Epithelial cell of umbilical artery (primary cell): ENCODE results near the gene NLRX1. TPM values are rescaled to one million over a fixed set of nuclear protein-coding genes. Genes with fewer than 3 reads are reported as not detected.

Experiments used
- total RNA-seq: library from RNA; depleted of rRNA; stranded (reverse); fragments of >200 nt; gene quantifications from 2 replicates; pipeline ENCODE4 v1.2.3, GENCODE V29; 2014

Gene NLRX1, protein sequence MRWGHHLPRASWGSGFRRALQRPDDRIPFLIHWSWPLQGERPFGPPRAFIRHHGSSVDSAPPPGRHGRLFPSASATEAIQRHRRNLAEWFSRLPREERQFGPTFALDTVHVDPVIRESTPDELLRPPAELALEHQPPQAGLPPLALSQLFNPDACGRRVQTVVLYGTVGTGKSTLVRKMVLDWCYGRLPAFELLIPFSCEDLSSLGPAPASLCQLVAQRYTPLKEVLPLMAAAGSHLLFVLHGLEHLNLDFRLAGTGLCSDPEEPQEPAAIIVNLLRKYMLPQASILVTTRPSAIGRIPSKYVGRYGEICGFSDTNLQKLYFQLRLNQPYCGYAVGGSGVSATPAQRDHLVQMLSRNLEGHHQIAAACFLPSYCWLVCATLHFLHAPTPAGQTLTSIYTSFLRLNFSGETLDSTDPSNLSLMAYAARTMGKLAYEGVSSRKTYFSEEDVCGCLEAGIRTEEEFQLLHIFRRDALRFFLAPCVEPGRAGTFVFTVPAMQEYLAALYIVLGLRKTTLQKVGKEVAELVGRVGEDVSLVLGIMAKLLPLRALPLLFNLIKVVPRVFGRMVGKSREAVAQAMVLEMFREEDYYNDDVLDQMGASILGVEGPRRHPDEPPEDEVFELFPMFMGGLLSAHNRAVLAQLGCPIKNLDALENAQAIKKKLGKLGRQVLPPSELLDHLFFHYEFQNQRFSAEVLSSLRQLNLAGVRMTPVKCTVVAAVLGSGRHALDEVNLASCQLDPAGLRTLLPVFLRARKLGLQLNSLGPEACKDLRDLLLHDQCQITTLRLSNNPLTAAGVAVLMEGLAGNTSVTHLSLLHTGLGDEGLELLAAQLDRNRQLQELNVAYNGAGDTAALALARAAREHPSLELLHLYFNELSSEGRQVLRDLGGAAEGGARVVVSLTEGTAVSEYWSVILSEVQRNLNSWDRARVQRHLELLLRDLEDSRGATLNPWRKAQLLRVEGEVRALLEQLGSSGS
- total RNA-seq: 10.5 and 14.6 TPM in 2 replicates

DNA sequence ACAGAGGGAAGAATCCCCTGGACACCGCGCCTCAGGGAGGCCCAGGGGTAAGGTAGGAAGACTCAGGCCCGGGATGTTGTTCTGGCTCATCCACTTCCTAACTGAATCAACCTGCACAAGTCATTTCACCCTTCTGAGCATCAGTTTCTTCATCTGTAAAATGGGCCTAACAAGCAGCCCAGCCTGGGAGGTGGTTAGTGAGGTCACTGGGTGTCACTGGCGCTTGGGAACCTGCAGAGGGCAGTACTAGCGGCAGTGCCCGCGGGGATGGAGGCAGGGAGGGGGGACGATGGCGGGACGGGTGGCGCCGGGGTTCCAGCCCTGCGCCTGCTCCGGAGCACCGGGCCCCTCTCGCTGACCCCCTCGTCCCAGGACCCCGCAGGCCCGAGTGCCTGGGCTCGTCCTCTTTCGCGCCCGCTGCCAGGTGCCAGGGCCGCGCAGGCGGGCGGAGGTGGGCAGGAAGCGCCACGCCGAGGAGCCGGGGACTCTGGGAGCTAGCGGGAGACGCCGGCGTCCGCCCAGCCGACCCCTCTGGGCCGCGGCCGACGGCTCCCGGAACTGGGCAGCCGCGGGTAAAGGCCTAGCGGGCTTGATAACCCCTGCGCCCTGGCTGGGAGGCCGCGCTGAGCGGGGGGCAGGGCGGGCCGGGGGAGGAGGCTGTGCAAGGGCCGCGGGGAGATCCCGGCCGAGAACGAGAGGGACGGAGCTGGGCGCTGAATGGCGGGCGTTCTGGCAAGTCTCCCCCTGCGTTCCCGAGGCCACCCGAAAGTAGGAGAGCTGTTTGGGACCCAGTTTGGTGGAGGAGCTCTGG lies at the start of gene NLRX1:
TSS of gene NLRX1 (plus strand) at position 255 of the 811 bp plus-strand sequence. CDS start 2,679 bp downstream, outside the sequence.

DNA sequence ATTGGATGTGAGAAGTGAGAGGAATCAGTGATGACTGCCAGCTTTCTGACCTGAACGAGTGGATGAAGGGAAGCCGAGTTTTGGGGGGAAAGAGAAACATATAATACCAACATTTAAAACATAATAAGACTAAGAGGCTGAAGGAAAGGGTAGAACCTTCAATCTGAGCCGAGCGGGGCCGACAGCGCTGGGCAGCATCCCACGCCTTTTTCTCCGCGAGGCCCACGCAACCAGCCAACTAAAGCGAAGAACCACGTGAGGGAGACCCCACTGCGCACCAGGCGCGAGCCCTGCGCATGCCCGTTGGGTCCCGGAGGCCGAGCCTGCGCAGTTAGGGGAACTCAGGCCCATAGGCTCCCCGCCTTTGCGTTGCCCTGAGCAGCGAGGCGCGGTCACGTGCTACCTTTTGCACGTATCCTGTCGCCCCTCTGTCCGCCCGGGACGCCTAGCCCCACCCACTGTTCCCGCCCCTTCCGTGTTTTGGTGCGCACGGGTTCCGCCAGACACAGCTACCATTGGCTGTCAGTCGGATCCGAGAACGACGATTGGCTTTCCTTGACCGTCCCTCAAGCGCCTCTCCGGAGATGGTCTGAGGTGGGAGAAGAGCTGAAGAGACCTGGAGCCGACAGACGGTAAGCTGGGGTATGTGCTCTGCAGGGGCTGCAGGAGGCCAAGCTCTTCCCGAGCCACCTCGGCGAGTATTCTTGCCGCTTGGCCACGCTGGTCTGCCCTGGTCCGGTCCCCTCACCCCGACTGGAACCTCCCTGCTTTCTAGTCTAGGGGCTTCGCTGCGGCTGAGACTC lies 47.3 kb upstream of the NLRX1 start, which contains the start of gene HINFP:
TSS of gene HINFP (plus strand) at position 573 of the 803 bp plus-strand sequence. CDS start 5,365 bp downstream, outside the sequence.

DNA sequence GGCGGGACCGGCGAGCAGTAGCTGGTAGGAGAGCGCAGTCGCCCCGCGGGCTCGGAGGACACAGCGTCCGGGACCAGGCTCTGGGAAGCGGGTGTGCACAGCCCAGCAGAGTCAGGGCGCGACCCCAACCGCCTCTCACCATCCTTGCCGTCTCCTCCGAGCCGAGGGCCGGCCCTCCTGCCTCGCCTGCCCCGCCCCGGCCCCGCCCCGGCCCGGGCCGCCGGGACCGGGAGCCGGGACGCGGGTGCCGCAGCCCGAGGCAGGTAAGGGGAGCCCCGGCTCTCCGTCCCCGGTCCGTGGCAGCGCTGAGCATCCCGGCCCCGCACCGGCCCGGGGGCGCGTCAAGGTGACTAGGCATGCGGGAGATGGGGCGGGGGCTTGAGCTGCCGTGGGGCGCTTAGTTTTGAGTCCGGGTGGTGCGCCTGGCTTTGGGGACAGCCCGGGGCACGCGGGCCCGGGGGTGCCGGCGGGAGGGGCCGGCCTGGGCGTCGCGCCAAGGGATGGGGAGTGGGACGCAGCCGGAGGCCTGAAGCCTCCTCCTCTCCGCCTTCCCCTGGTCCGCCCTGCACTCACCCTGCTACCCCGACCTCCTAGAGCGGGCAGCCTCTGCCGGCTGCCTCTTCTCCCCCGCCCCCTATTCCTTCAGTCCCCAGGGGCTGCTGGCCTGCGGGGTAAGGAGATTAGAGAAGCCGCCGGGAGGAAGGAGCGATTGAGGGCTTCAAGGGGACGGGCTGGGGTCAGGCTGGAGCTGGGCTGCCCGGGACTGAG lies 19.3 kb upstream of the NLRX1 start, which contains the start of gene ABCG4:
TSS of gene ABCG4 (plus strand) at position 35 of the 768 bp plus-strand sequence. CDS start 914 bp downstream, outside the sequence.

DNA sequence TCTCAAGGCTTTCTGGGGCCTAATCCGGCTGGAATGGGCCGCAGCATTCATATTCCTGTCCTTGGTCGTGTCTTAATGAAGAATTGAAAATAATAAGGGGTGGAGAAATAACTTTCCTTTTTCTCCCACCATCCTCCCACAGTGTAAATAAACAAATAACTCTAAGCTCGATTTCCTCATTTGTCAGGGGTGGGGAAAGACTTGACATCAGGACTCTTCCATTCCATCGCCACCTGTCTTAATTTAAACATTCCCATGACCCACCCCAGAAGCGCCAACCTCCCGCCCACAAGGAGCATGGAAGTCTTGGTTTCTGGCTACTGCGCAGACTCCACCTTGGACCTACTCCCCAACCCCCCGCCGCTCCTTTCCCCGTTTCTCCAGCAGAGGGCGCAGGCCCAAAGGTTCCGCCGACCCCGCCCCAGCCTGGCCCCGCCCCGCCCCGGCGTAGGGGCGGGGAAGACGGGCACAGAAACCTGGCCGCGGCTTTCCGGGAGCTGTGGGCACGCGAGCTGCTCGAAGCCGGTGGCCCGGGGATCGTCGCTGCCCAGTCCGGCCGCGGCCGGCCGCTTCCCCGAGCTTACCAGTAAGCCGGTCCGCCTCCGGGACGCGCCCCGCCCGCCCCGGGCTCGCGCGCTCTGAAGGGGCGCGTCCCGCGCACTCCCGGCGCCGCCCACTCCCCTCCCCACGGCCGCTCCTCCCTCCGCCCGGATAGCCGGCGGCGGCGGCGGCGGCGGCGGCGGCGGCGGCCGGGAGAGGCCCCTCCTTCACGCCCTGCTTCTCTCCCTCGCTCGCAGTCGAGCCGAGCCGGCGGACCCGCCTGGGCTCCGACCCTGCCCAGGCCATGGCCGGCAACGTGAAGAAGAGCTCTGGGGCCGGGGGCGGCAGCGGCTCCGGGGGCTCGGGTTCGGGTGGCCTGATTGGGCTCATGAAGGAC lies 37.3 kb downstream of the NLRX1 start, which contains the start of gene CBL:
TSS of gene CBL (plus strand) at position 766 of the 937 bp plus-strand sequence. CDS start at position 845, 79 bp downstream.

Other genes with a start within 250 kb of the NLRX1 start
- 5.0 and 10.7 TPM in 2 replicates for gene BCL9L, start 242.8 kb upstream of the NLRX1 start, total RNA-seq
- gene UPK2, start 212.4 kb upstream of the NLRX1 start, total RNA-seq: not detected in 2 replicates
- gene FOXR1, start 197.0 kb upstream of the NLRX1 start, total RNA-seq: not detected in 2 replicates
- 8.8 and 20.8 TPM in 2 replicates for gene CENATAC, start 170.6 kb upstream of the NLRX1 start, total RNA-seq
- 761 and 2,413 TPM in 2 replicates for gene RPS25, start 150.4 kb upstream of the NLRX1 start, total RNA-seq
- 81.5 and 160 TPM in 2 replicates for gene TRAPPC4, start 150.0 kb upstream of the NLRX1 start, total RNA-seq
- 14.1 and 18.5 TPM in 2 replicates for gene SLC37A4, start 137.8 kb upstream of the NLRX1 start, total RNA-seq
- 235 and 332 TPM in 2 replicates for gene HYOU1, start 111.5 kb upstream of the NLRX1 start, total RNA-seq
- gene VPS11, start 100.9 kb upstream of the NLRX1 start, total RNA-seq: 18.5 and 20.2 TPM in 2 replicates
- 6.5 and 13.2 TPM in 2 replicates for gene HMBS, start 83.8 kb upstream of the NLRX1 start, total RNA-seq
- 16.9 and 30.7 TPM in 2 replicates for gene DPAGT1, start 66.9 kb upstream of the NLRX1 start, total RNA-seq
- 1.8 and 2.9 TPM in 2 replicates for gene C2CD2L, start 61.4 kb upstream of the NLRX1 start, total RNA-seq
- gene HINFP, start 47.1 kb upstream of the NLRX1 start, total RNA-seq: 11.7 and 17.3 TPM in 2 replicates
- gene ABCG4, start 19.7 kb upstream of the NLRX1 start, total RNA-seq: 0.15 and 0.32 TPM in 2 replicates
- not detected in 2 replicates for gene NHERF4, start 16.8 kb downstream of the NLRX1 start, total RNA-seq
- gene CBL, start 37.6 kb downstream of the NLRX1 start, total RNA-seq: 10.4 and 11.9 TPM in 2 replicates
- gene MCAM, start 148.4 kb downstream of the NLRX1 start, total RNA-seq: 2,717 and 5,496 TPM in 2 replicates
- gene RNF26, start 165.8 kb downstream of the NLRX1 start, total RNA-seq: 3.8 and 3.9 TPM in 2 replicates
- 82.5 and 90.6 TPM in 2 replicates for gene C1QTNF5, start 172.2 kb downstream of the NLRX1 start, total RNA-seq
- gene MFRP, start 178.0 kb downstream of the NLRX1 start, total RNA-seq: under 0.01 and 0.15 TPM in 2 replicates
- gene USP2, start 213.0 kb downstream of the NLRX1 start, total RNA-seq: 0.15 and 0.32 TPM in 2 replicates